DND-41 (cell line): ENCODE results near the gene PRPSAP1.

ENCODE experiments used
- ATAC-seq: fragments of 200-7000 bp; cut with Tn5 transposase; 3 replicates; pipeline ENCODE4 v1.9.1; 2021; ENCODE audit warnings: low read depth; ENCODE audit not compliant: insufficient read depth
- DNase-seq: peaks from one replicate; pipeline ENCODE4 v3.0.0-alpha.2; 2020
- H2AFZ ChIP-seq: 2 replicates; pipeline ENCODE4 v1.6.0; 2012; ENCODE audit warnings: low read depth, low read length
- H3K27ac ChIP-seq: 2 replicates; pipeline ENCODE4 v1.5.1; 2012; ENCODE audit warnings: low read length, inconsistent platforms
- H3K27me3 ChIP-seq: fragments of 200-600 bp; sonication (generic); 2 replicates; pipeline ENCODE4 v1.6.0; 2012; ENCODE audit warnings: low read length, mild to moderate bottlenecking, inconsistent platforms; ENCODE audit not compliant: insufficient read depth, poor library complexity
- H3K36me3 ChIP-seq: 2 replicates; pipeline ENCODE4 v1.5.1; 2012; ENCODE audit warnings: low read length, inconsistent platforms; ENCODE audit not compliant: insufficient read depth
- H3K4me1 ChIP-seq: 2 replicates; pipeline ENCODE4 v1.5.1; 2012; ENCODE audit warnings: mild to moderate bottlenecking, low read length; ENCODE audit not compliant: insufficient read depth
- H3K4me2 ChIP-seq: 2 replicates; pipeline ENCODE4 v1.6.0; 2012; ENCODE audit warnings: mild to moderate bottlenecking, moderate library complexity, low read length, inconsistent platforms; ENCODE audit not compliant: insufficient read depth
- H3K4me3 ChIP-seq, 2 experiments: fragments of 200-600 bp in 1 of 2; shearing (Covaris generic) in 1 of 2; 2 replicates each; pipeline ENCODE4 v1.5.1; 2012 to 2016; ENCODE audit warnings: inconsistent platforms in 2 of 2, low read length in 2 of 2, mild to moderate bottlenecking in 2 of 2, low read depth in 1 of 2, moderate library complexity in 1 of 2
- H3K79me2 ChIP-seq: 2 replicates; pipeline ENCODE4 v1.6.0; 2012; ENCODE audit warnings: low read length, inconsistent platforms; ENCODE audit not compliant: insufficient read depth
- H3K9ac ChIP-seq: 2 replicates; pipeline ENCODE4 v1.6.0; 2012; ENCODE audit warnings: low read depth, mild to moderate bottlenecking, inconsistent platforms, low read length, moderate library complexity
- H3K9me3 ChIP-seq: 2 replicates; pipeline ENCODE4 v1.5.1; 2012; ENCODE audit warnings: low read length, moderate library complexity, mild to moderate bottlenecking, inconsistent platforms; ENCODE audit not compliant: insufficient read depth, severe bottlenecking
- H4K20me1 ChIP-seq: 2 replicates; pipeline ENCODE4 v1.6.0; 2012; ENCODE audit warnings: low read length; ENCODE audit not compliant: insufficient read depth
- EZH2 ChIP-seq: IDR thresholded peaks from 3 replicates; pipeline ENCODE4 v1.6.1; 2012; ENCODE audit warnings: borderline replicate concordance, low read depth, mild to moderate bottlenecking, moderate library complexity, low read length, inconsistent platforms; ENCODE audit not compliant: severe bottlenecking
- TF ChIP-seq, protein P1 (sequence below): IDR thresholded peaks from 2 replicates; pipeline ENCODE4 v1.5.1; 2012; ENCODE audit warnings: borderline replicate concordance, low read length, moderate library complexity, mild to moderate bottlenecking; ENCODE audit not compliant: poor library complexity, severe bottlenecking; ENCODE audit errors: extremely low read depth

PRPSAP1 gene

DNA sequence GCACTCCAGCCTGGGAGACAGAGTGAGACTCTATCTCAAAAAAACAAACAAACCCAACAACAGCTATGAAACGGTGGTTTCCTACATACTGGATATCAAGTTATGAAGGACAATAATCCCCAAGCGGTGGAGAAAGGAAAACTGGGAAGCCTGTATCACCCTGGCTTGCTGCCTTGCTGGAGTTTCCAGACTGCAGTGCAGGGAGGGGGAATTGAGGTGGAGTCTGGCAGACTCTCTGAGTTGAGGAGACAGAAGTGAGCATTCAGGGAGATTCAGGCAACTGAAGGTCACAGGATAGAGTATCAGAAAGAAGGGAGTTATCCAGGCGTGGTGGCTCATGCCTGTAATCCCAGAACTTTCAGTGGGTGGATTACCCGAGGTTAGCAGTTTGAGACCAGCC is 57.5 kb downstream of the PRPSAP1 start:
- H3K36me3 ChIP-seq, result peaks cover 13% of the 10 kb centered on the region
- peaks cover 3% of the 10 kb centered on the region for H3K4me1 ChIP-seq
- no peaks in the 10 kb centered on the region for H3K79me2 ChIP-seq
- DNase-seq (no peak), ATAC-seq (no peak)
- H3K9ac ChIP-seq, result no peak overlapping the region
- H3K4me3 ChIP-seq, result no peak overlapping the region
- no peaks in the 10 kb centered on the region for H4K20me1 ChIP-seq
- H3K4me2 ChIP-seq, result no peak overlapping the region
- H3K9me3 ChIP-seq, result no peaks in the 10 kb centered on the region
- H3K27ac ChIP-seq, result no peak overlapping the region
- TF ChIP-seq, protein P1, sequence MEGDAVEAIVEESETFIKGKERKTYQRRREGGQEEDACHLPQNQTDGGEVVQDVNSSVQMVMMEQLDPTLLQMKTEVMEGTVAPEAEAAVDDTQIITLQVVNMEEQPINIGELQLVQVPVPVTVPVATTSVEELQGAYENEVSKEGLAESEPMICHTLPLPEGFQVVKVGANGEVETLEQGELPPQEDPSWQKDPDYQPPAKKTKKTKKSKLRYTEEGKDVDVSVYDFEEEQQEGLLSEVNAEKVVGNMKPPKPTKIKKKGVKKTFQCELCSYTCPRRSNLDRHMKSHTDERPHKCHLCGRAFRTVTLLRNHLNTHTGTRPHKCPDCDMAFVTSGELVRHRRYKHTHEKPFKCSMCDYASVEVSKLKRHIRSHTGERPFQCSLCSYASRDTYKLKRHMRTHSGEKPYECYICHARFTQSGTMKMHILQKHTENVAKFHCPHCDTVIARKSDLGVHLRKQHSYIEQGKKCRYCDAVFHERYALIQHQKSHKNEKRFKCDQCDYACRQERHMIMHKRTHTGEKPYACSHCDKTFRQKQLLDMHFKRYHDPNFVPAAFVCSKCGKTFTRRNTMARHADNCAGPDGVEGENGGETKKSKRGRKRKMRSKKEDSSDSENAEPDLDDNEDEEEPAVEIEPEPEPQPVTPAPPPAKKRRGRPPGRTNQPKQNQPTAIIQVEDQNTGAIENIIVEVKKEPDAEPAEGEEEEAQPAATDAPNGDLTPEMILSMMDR, result no peak
- TF ChIP-seq EZH2, result no peak
- H3K27me3 ChIP-seq, result no peaks in the 10 kb centered on the region
- H2AFZ ChIP-seq, result no peak overlapping the region

- Histone ChIP-seq H2AFZ (no peak overlapping the region), H3K4me1 (no peaks in the 10 kb centered on the region), H3K27ac (no peak overlapping the region), H3K27me3 (no peaks in the 10 kb centered on the region), H3K79me2 (no peaks in the 10 kb centered on the region), H3K36me3 (peaks cover 13% of the 10 kb centered on the region), H4K20me1 (no peaks in the 10 kb centered on the region), H3K4me3 (no peak overlapping the region), H3K4me2 (no peak overlapping the region), H3K9me3 (no peaks in the 10 kb centered on the region), H3K9ac (no peak overlapping the region)
- ATAC-seq, result no peak
- no peak for DNase-seq
- TF ChIP-seq EZH2, result no peak
- TF ChIP-seq, protein P1, result no peak
Measured at GRCh38 chr17:76293106-76293505, 60.6 kb downstream of the PRPSAP1 start.

DNA sequence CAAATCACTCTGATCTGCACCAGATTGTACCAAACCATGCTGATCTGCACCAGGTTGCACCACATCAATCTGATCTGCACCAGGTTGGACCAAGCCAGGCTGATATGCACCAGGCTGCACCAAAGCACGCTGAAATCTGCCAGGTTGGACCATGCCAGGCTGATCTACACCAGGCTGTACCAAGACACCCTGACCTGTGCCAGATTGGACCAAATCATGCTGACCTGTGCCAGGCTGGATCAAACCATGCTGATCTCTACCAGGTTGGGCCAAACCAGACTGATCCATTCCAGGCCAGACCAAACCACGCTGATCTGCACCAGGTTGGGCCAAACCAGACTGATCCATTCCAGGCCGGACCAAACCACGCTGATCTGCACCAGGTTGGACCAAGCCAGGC is 61.1 kb downstream of the PRPSAP1 start:
- H3K9me3 ChIP-seq, result no peaks in the 10 kb centered on the region
- H3K4me2 ChIP-seq, result no peak overlapping the region
- DNase-seq, result no peak
- no peak for ATAC-seq
- no peak overlapping the region for H3K9ac ChIP-seq
- H3K36me3 ChIP-seq, result peaks cover 13% of the 10 kb centered on the region
- TF ChIP-seq EZH2, result no peak
- H3K4me3 ChIP-seq, result no peak overlapping the region
- H3K27me3 ChIP-seq, result no peaks in the 10 kb centered on the region
- no peaks in the 10 kb centered on the region for H3K79me2 ChIP-seq
- H2AFZ ChIP-seq, result no peak overlapping the region
- H3K27ac ChIP-seq, result no peak overlapping the region
- no peaks in the 10 kb centered on the region for H3K4me1 ChIP-seq
- no peaks in the 10 kb centered on the region for H4K20me1 ChIP-seq

DNA sequence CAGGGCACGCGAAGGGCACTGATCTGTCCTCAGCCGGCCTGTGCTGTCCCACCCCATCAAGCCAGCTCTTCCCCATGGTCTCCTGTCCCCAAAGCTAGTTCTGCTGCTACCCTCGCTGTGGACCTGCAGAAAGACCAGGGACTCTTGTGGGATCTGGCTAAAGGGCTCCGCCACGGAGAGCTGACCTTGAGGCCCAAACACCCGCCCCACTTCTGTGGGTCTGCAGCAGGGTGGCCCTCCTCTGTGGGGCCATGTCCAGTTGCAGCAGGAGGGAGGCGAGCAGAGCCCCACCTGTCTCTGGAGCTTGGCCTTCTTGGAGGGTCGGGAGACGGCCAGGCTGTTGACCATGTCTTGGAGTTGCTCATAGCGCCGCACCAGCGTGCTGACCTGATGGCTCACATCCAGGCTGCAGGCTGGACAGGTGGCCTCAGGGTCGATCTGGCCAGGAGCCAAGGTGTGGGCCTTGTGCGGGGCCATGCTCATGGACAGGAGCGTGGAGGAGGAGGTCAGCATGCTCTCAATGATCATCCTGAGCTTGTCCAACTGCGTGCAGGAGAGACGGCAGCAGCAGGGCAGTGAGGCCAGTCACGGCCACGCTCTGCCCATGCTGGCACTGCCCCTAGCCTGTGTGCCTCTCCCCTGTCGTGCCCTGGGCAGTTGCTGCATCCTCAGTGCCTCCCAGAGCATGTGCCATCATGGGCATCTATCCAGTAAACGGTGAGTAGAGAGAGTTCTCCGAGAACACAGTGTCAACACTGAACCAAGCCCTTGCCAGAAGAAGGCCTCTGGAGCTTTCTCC is 71.9 kb downstream of the PRPSAP1 start:
- Histone ChIP-seq H3K4me3 (no peak overlapping the region), H2AFZ (no peak overlapping the region), H3K27me3 (no peaks in the 10 kb centered on the region), H3K4me1 (no peaks in the 10 kb centered on the region), H3K36me3 (no peaks in the 10 kb centered on the region), H3K9me3 (no peaks in the 10 kb centered on the region), H4K20me1 (no peaks in the 10 kb centered on the region), H3K27ac (no peak overlapping the region), H3K79me2 (no peaks in the 10 kb centered on the region), H3K4me2 (no peak overlapping the region), H3K9ac (no peak overlapping the region)
- no peak for TF ChIP-seq EZH2
- TF ChIP-seq, protein P1, result no peak
- ATAC-seq, result no peak
- no peak for DNase-seq
